GM06990 (cell line): ENCODE results near the gene TRPT1.

Experiments used
- DNase-seq: peaks from one replicate; pipeline ENCODE4 v3.0.0-alpha.2; 2011; ENCODE audit not compliant: insufficient read length; ENCODE audit errors: extremely low read depth
- H3K27me3 ChIP-seq: replicated peaks from 2 replicates; pipeline ENCODE4 v1.6.0; 2011; ENCODE audit warnings: low read length; ENCODE audit not compliant: control insufficient read depth, insufficient read depth
- H3K36me3 ChIP-seq: 2 replicates; pipeline ENCODE4 v1.5.1; 2011; ENCODE audit warnings: low read length; ENCODE audit not compliant: control insufficient read depth, insufficient read depth
- H3K4me3 ChIP-seq: replicated peaks from 2 replicates; pipeline ENCODE4 v1.5.1; 2011; ENCODE audit warnings: low read depth, mild to moderate bottlenecking, control low read depth, low read length
- CTCF ChIP-seq: IDR thresholded peaks from 2 replicates; pipeline ENCODE4 v1.5.1; 2011; ENCODE audit warnings: low read length, control low read depth, mild to moderate bottlenecking, inconsistent platforms; ENCODE audit not compliant: insufficient read depth, poor library complexity, severe bottlenecking

Gene TRPT1

GRCh38 chr11:64227405-64227956 lies 1.5 kb upstream of the TRPT1 start:
- DNase-seq: no peak
- Histone ChIP-seq H3K27me3 (no peaks in the 10 kb centered on the region), H3K36me3 (peaks cover 16% of the 10 kb centered on the region), H3K4me3 (peak overlapping the region; percentile 94)
- TF ChIP-seq CTCF: no peak

- Histone ChIP-seq H3K27me3 (no peaks in the 10 kb centered on the region), H3K36me3 (peaks cover 17% of the 10 kb centered on the region), H3K4me3 (peak overlapping the region; percentile 94)
- DNase-seq: peak; percentile 82
- TF ChIP-seq CTCF: peak; percentile 6
Observed at GRCh38 chr11:64226507-64227051, 593 bp upstream of the TRPT1 start.

GRCh38 chr11:64224891-64225607 lies 937 bp downstream of the TRPT1 start:
- no peak for DNase-seq
- Histone ChIP-seq H3K36me3 (peaks cover 29% of the 10 kb centered on the region), H3K4me3 (peak overlapping the region; percentile 94), H3K27me3 (no peaks in the 10 kb centered on the region)
- no peak for TF ChIP-seq CTCF

- H3K36me3 ChIP-seq: peaks cover 34% of the 10 kb centered on the region
- DNase-seq: no peak
- TF ChIP-seq CTCF: no peak
- H3K4me3 ChIP-seq: peak overlapping the region; percentile 94
- H3K27me3 ChIP-seq: no peaks in the 10 kb centered on the region
Observed at GRCh38 chr11:64224151-64224890, 1.7 kb downstream of the TRPT1 start.

- Histone ChIP-seq H3K4me3 (no peak overlapping the region), H3K36me3 (peaks cover 42% of the 10 kb centered on the region), H3K27me3 (no peaks in the 10 kb centered on the region)
- DNase-seq: no peak
- TF ChIP-seq CTCF: no peak
Observed at GRCh38 chr11:64223001-64223651, 2.9 kb downstream of the TRPT1 start.
